Fibroblast of lung (primary cell): ENCODE measurements around the gene RPL35A.

Source experiments
- CTCF ChIP-seq, 2 donors: IDR thresholded peaks in 1 of 2; conservative IDR thresholded peaks in 1 of 2; 1 replicate in 1 of 2; 2 replicates in 1 of 2; pipeline ENCODE4 v1.5.1; 2011 to 2012; ENCODE audit warnings: low read length in 2 of 2, control low read depth in 1 of 2, inconsistent platforms in 1 of 2, low read depth in 1 of 2, mild to moderate bottlenecking in 1 of 2
- EZH2 ChIP-seq: IDR thresholded peaks from 2 replicates; pipeline ENCODE4 v1.5.1; 2012; ENCODE audit warnings: low read length, control low read depth, mild to moderate bottlenecking; ENCODE audit errors: missing control alignments

GRCh38 chr3:197912741-197913476 is 37.1 kb upstream of the RPL35A start:
- TF ChIP-seq CTCF (conservative IDR thresholded peaks at IDR 0.05 in 1 of 2, IDR thresholded peaks at IDR 0.05 in 1 of 2; ENCODE audit: low read depth in 1 of 2, low read length in 2 of 2) (no peak), EZH2 (no peak)
